Caco-2 (cell line): Measurements from ENCODE around the gene IGSF8. TPM values are rescaled to one million over a fixed set of nuclear protein-coding genes. Genes with fewer than 3 reads are reported as not detected.
"Not testable (repeated sequence)": the region's sequence is repeated elsewhere in the genome, so short reads cannot be mapped to it uniquely, and the experiment has no call there.

Source experiments
- BruUV-seq: library from RNA; stranded (reverse); fragments of 400-500 nt; replicated peaks from 2 replicates; lab custom pipeline; 2021; lab: Mats Ljungman, UMichigan
- CTCF ChIA-PET: fragments of 300-600 bp; sonication (Branson Sonifier 250); formaldehyde crosslinking; loops from one replicate; lab custom pipeline; 2022; ENCODE audit warnings: antibody characterized with exemption; lab: Charles Lee
- POLR2A ChIA-PET: fragments of 300-600 bp; sonication (Branson Sonifier 250); formaldehyde crosslinking; loops from one replicate; lab custom pipeline; 2022; ENCODE audit warnings: antibody characterized with exemption; lab: Charles Lee
- DNase-seq, 2 experiments: peaks; one replicate each; pipeline versions ENCODE4 v3.0.0 to v3.0.0-alpha.2; 2020 to 2022
- H3K27me3 ChIP-seq: replicated peaks from 2 replicates; pipeline ENCODE4 v1.6.0; 2011; ENCODE audit warnings: low read length; ENCODE audit not compliant: control insufficient read depth, insufficient read depth
- H3K36me3 ChIP-seq: 2 replicates; pipeline ENCODE4 v1.5.1; 2011; ENCODE audit warnings: low read length; ENCODE audit not compliant: control insufficient read depth, insufficient read depth
- H3K4me1 ChIP-seq: fragments of 250-450 bp; sonication (Bioruptor Pico); 2 replicates; pipeline ENCODE4 v1.5.1; 2020; ENCODE audit warnings: mild to moderate bottlenecking
- H3K4me3 ChIP-seq: 2 replicates; pipeline ENCODE4 v1.5.1; 2011; ENCODE audit warnings: low read depth, mild to moderate bottlenecking, control low read depth, low read length
- H3K9me3 ChIP-seq: fragments of 250-450 bp; sonication (Bioruptor Pico); 2 replicates; pipeline ENCODE4 v1.5.1; 2020; ENCODE audit warnings: mild to moderate bottlenecking, moderate library complexity
- H3K27ac Mint-ChIP-seq: one replicate; pipeline ENCODE4 v1.8.0; 2022; ENCODE audit warnings: mixed read lengths; ENCODE audit not compliant: unreplicated experiment
- H3K27me3 Mint-ChIP-seq: one replicate; pipeline ENCODE4 v1.8.0; 2022; ENCODE audit warnings: mixed read lengths; ENCODE audit not compliant: insufficient read depth, unreplicated experiment
- H3K36me3 Mint-ChIP-seq: one replicate; pipeline ENCODE4 v1.8.0; 2022; ENCODE audit warnings: mild to moderate bottlenecking, mixed read lengths; ENCODE audit not compliant: insufficient read depth, unreplicated experiment
- H3K4me1 Mint-ChIP-seq: one replicate; pipeline ENCODE4 v1.8.0; 2022; ENCODE audit warnings: low read depth, mixed read lengths; ENCODE audit not compliant: unreplicated experiment
- H3K4me3 Mint-ChIP-seq: one replicate; pipeline ENCODE4 v1.8.0; 2022; ENCODE audit warnings: mild to moderate bottlenecking, moderate library complexity, mixed read lengths; ENCODE audit not compliant: unreplicated experiment
- H3K9me3 Mint-ChIP-seq: one replicate; pipeline ENCODE4 v1.8.0; 2022; ENCODE audit warnings: mixed read lengths; ENCODE audit not compliant: unreplicated experiment
- CTCF ChIP-seq, 2 experiments: fragments of 200-600 bp in 1 of 2; IDR thresholded peaks; 1 replicate in 1 of 2; 2 replicates in 1 of 2; pipeline versions ENCODE4 v1.5.1 to v1.8.0; 2011 to 2022; ENCODE audit warnings: antibody characterized with exemption in 1 of 2, control low read depth in 1 of 2, inconsistent platforms in 1 of 2, low read depth in 1 of 2, low read length in 1 of 2, mild to moderate bottlenecking in 1 of 2, moderate library complexity in 1 of 2; ENCODE audit not compliant: insufficient read depth in 1 of 2, severe bottlenecking in 1 of 2, unreplicated experiment in 1 of 2
- intact Hi-C: fragments of 100-400 bp; cut with micrococcal nuclease; formaldehyde crosslinking; loops from one replicate; pipeline ENCODE4 v1.10.0; 2022; ENCODE audit not compliant: unreplicated experiment
- total RNA-seq: library from RNA; stranded (reverse); gene quantifications from 2 replicates; pipeline ENCODE4 v1.2.3, GENCODE V29; 2022

The IGSF8 gene
- total RNA-seq, 1 experiment from 2014 or later, result 15.4 TPM

- H3K36me3 ChIP-seq, result no peaks in the 10 kb centered on the region
- intact Hi-C loops, result no loop called here
- no peak for TF ChIP-seq CTCF (IDR thresholded peaks at IDR 0.05; ENCODE audit: insufficient read depth in 1 of 2, low read depth in 1 of 2, low read length in 1 of 2, severe bottlenecking in 1 of 2, unreplicated experiment in 1 of 2)
- no peak overlapping the region for H3K27ac Mint-ChIP-seq
- H3K4me3 Mint-ChIP-seq, result no peak overlapping the region
- no peaks in the 10 kb centered on the region for H3K27me3 ChIP-seq
- H3K4me1 Mint-ChIP-seq, result peaks cover 7% of the 10 kb centered on the region
- ChIA-PET POLR2A (no interaction called here), CTCF (interaction anchor here (0.7 to 1.0 kb wide), 2 partner anchors 33 to 544 kb away, joined by 3 read pairs; partner anchors contain the start of gene KCNJ9)
- DNase-seq, result no peak
- H3K4me1 ChIP-seq, result peaks cover 10% of the 10 kb centered on the region
- BruUV-seq, result no TSS peak
- no peaks in the 10 kb centered on the region for H3K9me3 ChIP-seq
- H3K4me3 ChIP-seq, result no peak overlapping the region
- H3K36me3 Mint-ChIP-seq, result no peaks in the 10 kb centered on the region
- no peaks in the 10 kb centered on the region for H3K9me3 Mint-ChIP-seq
- no peaks in the 10 kb centered on the region for H3K27me3 Mint-ChIP-seq
Observed at GRCh38 chr1:160114085-160114484, 15.7 kb upstream of the IGSF8 start.

DNA sequence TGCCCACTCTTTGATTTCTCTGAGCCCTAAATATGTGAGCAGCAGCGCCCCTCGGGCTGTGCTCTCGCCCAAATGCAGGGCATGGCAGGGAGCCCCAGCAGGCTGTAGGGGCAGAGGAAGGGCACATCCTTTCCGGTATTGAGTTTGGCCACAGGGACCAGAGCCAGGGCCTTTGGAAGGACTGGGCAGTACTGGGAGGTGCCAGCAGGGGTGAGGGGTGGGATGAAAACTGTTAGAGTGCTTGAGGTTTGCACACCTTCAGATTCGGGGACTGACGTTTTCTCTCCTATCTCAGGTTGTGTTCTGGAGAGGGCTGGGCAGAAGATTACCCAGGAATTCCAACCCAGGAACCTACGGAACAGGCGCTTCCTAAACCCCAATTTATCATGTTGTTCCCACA is 15.0 kb upstream of the IGSF8 start:
- H3K27me3 Mint-ChIP-seq, result no peaks in the 10 kb centered on the region
- Histone ChIP-seq H3K27me3 (no peaks in the 10 kb centered on the region), H3K9me3 (no peaks in the 10 kb centered on the region), H3K36me3 (no peaks in the 10 kb centered on the region), H3K4me1 (peaks cover 12% of the 10 kb centered on the region), H3K4me3 (no peak overlapping the region)
- CTCF ChIA-PET, result interaction anchor here (0.7 kb wide), 1 partner anchor 545 kb away, joined by 3 read pairs; no protein-coding TSS in a partner anchor
- no peaks in the 10 kb centered on the region for H3K9me3 Mint-ChIP-seq
- POLR2A ChIA-PET, result no interaction called here
- no peak overlapping the region for H3K4me3 Mint-ChIP-seq
- no peaks in the 10 kb centered on the region for H3K36me3 Mint-ChIP-seq
- BruUV-seq, result no TSS peak
- intact Hi-C loops, result no loop called here
- peaks cover 12% of the 10 kb centered on the region for H3K4me1 Mint-ChIP-seq
- DNase-seq, result no peak
- H3K27ac Mint-ChIP-seq, result no peak overlapping the region
- no peak for TF ChIP-seq CTCF (IDR thresholded peaks at IDR 0.05; ENCODE audit: insufficient read depth in 1 of 2, low read depth in 1 of 2, low read length in 1 of 2, severe bottlenecking in 1 of 2, unreplicated experiment in 1 of 2)

- Histone ChIP-seq H3K9me3 (no peaks in the 10 kb centered on the region), H3K36me3 (no peaks in the 10 kb centered on the region), H3K4me1 (peaks cover 12% of the 10 kb centered on the region), H3K27me3 (no peaks in the 10 kb centered on the region), H3K4me3 (no peak overlapping the region)
- no peaks in the 10 kb centered on the region for H3K27me3 Mint-ChIP-seq
- H3K4me1 Mint-ChIP-seq, result peaks cover 12% of the 10 kb centered on the region
- H3K4me3 Mint-ChIP-seq, result no peak overlapping the region
- BruUV-seq, result no TSS peak
- intact Hi-C loops, result no loop called here
- H3K9me3 Mint-ChIP-seq, result no peaks in the 10 kb centered on the region
- TF ChIP-seq CTCF (IDR thresholded peaks at IDR 0.05; ENCODE audit: insufficient read depth in 1 of 2, low read depth in 1 of 2, low read length in 1 of 2, severe bottlenecking in 1 of 2, unreplicated experiment in 1 of 2), result no peak
- H3K36me3 Mint-ChIP-seq, result no peaks in the 10 kb centered on the region
- no peak for DNase-seq
- POLR2A ChIA-PET, result no interaction called here
- CTCF ChIA-PET, result interaction anchor here (0.8 kb wide), 1 partner anchor 11 kb away, joined by 3 read pairs; no protein-coding TSS in a partner anchor
- no peak overlapping the region for H3K27ac Mint-ChIP-seq
Observed at GRCh38 chr1:160112357-160112756, 13.9 kb upstream of the IGSF8 start.

DNA sequence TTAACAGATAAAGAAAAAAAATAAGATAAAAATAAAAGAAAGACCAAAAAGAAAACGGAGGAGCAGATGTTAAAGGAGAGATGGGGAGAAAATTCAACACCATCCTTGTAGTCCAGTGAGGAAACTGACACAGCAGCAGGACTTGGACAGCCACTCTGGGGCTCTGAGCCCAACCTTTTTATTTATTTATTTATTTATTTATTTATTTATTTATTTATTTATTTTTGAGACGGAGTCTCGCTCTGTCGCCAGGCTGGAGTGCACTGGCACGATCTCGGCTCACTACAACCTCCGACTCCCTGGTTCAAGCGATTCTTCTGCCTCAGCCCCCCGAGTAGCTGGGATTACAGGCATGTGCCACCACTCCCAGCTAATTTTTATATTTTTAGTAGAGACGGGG is 13.0 kb upstream of the IGSF8 start:
- intact Hi-C loops, H3K27me3 ChIP-seq, H3K4me3 Mint-ChIP-seq, CTCF ChIA-PET, H3K9me3 Mint-ChIP-seq, H3K27me3 Mint-ChIP-seq, H3K27ac Mint-ChIP-seq, H3K36me3 Mint-ChIP-seq, H3K4me3 ChIP-seq, POLR2A ChIA-PET, H3K36me3 ChIP-seq, BruUV-seq, H3K9me3 ChIP-seq, DNase-seq: not testable (repeated sequence)
- H3K4me1 ChIP-seq, result peaks cover 12% of the 10 kb centered on the region
- peaks cover 12% of the 10 kb centered on the region for H3K4me1 Mint-ChIP-seq
